Measurements from ENCODE around the gene CTIF.

The CTIF gene

DNA sequence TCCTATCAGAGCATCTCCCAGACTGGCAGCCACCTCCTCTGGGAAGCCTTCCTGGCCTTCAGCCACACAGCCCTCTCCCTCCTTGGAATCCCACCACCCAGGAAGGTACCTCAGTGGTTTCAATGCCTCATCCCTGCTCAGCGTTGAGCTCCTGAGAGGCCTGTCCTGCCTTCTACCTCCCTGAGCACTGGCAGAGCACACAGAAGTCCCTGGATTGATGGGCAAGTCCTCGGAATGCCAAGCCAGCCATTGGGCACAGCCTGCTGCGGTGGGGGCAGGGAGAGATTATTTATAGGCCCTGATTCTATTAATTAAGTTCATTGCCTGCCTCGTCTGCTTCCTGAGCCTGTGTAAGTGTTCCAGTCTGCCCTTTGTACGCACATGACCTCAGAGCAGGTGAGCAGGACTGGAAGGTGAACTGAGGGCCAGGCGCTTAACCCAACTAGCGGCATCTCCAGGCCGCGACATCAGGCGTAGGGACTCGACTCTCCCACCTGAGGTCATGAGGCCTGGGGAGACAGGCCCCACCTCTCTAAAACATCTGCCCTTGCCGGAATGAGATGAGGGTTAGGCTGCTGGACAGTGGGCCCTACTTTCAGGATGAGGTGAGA is 348.6 kb downstream of the CTIF start:
- DNase-seq (ENCODE audit: low read depth): no peak

- no peak for DNase-seq (ENCODE audit: low read depth)
Measured at GRCh38 chr18:48887905-48888772, 349.3 kb downstream of the CTIF start.

DNA sequence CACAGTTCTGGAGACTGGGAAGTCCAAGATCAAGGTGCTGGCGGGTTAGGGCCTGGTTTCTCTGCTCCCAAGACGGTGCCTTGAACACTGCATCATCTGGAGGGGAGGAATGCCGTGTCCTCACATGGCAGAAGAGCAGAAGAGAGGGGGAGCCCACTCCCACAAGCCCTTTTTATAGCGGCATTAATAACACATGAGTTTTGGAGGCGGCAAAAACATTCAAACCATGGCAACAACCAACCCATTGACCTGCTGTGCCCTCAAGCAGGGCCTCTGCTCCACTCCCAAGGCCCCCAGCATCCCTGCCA is 349.9 kb downstream of the CTIF start:
- DNase-seq (ENCODE audit: low read depth): no peak

DNA sequence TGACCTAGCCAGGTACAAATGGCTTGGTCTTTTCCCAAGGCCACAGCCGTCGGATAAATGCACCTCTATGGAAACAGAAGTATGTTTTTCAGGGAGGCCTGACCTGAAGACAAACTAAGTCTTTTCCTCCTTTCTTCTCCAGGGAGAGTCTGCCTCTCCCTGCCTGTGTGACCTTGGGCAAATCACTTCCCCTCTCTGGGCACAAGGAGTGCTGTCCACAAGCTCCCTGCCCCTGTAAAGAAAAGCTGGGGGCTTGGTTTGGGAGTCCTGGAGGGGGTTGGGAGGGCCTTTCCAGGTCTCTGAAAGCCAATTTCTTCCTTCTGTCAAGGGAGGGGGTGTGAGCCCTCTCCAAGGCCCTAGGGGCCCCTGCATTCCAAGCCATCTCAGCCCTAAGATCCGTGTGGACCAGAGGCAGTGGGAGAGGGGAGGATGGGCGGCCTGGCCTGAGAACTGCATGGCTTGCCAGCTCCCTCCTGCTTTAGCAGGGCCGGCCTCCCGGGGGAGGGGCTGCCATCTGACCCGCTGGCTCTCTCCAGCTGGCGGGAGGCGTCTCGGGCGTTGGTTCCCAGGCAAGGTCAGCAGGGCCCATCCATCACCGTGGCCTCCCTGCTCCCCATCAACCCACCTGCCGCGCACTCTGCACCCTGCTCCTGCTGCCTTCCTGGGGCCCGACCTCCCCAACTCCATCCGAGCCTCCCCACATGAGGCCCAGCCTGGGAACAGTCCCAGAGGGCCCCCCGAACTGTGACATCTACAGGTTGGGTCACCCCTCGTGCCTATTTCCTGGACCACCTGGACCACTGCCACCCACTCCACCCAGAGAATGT is 350.5 kb downstream of the CTIF start:
- no peak for DNase-seq (ENCODE audit: low read depth)

GRCh38 chr18:48889981-48890762 is 351.3 kb downstream of the CTIF start:
- DNase-seq (ENCODE audit: low read depth): no peak

- no peak for DNase-seq (ENCODE audit: low read depth)
Measured at GRCh38 chr18:48891721-48892120, 352.9 kb downstream of the CTIF start.

DNA sequence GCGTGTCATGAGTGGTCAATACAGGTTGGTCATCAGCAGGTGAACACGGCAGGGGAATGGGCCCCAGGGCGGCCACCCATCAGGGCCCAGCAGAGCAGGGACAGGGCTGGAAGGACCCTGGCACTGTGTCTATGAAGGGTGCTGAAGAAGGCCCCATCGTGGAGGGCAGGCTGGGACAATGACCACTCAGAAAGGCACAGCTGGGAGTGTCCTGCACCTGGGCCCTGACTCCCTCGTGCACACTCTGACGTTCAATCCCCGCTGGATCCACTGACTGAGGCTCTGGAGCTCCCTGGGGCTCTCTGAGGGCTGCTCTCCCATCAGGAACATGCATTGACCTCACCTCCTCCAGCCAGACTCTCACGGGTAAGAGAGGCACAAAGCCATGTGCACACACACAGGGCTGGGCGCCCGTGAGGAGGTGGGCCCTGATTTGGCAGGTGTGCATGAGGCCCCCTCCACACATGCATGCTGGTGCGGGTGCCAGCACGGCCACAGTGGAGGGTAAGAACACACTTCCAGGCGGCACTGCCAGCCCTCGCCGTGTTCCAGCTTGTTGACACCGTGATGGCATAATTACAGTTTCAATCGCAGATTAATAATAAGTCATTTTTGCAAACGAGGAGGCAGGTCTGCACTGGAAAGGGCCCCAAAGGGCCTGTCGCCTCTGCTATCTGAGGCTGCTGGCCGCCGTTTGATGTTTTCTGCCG is 353.5 kb downstream of the CTIF start:
- DNase-seq (ENCODE audit: low read depth): no peak

GRCh38 chr18:48893061-48893607 is 354.3 kb downstream of the CTIF start:
- DNase-seq (ENCODE audit: low read depth): no peak

DNA sequence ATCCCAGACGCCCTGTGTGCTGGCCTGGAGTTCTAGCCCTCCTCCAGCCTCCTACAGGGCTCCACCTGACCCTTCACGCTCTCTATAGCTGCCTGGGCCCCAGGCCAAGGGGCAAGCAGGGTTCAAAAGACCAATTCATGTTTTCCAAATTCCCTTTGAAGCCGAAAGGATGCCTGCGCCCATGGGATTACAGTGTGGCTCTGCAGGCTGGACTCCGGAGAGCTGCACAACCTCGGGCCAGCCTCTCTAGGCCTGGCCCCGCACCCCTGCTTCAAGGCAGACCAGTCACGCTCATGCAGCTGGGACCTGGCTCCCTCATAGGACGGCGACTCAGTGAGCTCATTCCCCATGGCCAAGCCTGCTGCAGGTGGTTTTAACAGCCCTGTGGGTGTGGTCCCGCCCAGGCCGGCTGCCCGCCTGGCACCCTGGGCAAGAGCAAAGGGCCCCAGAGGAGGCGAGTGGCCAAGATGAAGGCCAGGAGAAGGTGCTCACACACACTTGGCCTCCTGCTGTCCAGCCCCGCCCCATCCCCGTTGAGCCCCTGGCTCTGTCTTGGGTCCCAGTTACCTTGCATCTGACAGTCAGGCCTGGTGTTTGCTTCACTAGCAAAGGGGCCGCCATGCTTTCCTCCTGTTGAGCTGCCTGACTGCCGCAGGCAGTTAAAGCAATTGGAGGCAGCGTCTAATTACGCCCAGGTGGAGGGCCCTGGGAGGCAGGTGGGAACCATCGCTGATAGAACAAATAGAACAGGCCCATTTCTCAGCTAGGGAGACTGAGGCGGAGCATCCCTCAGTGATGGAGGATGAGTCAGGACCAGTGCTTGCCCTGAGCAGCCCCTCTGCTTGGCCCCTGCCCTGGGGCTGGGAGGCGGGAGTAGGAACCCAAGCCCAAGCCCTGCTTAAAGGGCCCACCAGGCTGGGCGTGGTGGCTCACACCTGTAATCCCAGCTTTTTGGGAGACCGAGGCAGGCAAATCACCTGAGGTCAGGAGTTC is 355.1 kb downstream of the CTIF start:
- DNase-seq (ENCODE audit: low read depth): no peak

DNA sequence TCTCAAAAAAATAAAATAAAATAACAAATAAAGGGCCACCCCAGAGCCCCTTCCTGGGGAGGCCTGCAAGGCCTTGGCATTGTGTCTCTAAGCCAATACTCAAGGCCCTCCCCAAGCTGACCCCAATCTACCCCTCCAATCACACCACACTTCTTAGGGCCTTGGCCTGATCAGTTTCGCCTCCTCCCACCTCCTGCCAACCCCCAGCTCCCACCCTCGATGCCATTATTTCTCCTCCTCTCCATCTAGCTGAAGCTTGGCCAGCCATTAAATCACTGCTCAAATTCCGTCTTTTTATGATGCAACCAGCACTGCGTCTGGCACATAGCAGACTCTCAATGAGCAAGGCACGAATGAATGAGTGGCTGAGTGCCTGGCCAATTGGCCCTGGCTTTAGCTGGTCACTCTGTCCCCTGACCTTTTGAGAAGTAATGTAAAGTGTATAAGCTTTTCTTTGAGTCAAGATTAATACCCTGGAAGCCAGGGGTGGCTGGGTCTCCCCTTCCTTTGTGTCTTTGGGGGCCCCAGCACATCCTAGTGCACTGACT is 356.0 kb downstream of the CTIF start:
- DNase-seq (ENCODE audit: low read depth): no peak

GRCh38 chr18:48896326-48896874 is 357.6 kb downstream of the CTIF start:
- no peak for DNase-seq (ENCODE audit: low read depth)

DNA sequence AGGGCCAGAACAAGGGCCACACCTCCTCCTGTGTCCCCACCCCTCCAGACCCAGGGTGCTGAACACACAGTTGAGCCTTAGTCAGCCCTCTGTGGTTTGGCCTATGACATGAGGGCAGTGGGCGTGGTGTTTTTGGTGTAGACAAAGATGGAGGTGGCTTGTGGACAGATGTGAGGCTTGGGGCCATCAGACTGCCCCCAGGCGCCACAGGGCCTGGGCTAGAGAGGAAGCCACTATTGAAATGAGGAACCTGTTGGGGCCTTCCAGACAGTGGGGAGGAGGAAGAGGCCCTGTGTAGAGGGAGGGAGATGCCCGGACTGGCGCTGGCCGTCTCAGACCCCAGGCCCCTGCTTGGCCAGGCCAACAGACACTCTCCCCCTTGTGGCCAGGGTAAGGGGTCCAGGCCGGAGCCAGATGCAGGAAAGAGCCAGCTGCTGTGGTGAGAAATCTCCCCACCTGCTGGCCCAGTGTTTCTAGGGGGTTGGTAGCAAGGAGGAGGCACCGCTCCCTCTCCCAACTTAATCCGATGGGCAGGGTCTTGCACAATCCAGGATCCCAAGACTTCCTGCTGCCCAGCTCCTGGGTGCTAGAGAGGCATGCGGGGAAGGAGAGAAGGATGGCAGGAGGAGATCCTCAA is 358.2 kb downstream of the CTIF start:
- DNase-seq (ENCODE audit: low read depth): no peak

GRCh38 chr18:48897531-48897930 is 358.7 kb downstream of the CTIF start:
- no peak for DNase-seq (ENCODE audit: low read depth)

- no peak for DNase-seq (ENCODE audit: low read depth)
Measured at GRCh38 chr18:48898521-48898920, 359.7 kb downstream of the CTIF start.

- no peak for DNase-seq (ENCODE audit: low read depth)
Measured at GRCh38 chr18:48899558-48900174, 360.8 kb downstream of the CTIF start.

GRCh38 chr18:48900469-48900868 is 361.6 kb downstream of the CTIF start:
- DNase-seq (ENCODE audit: low read depth): no peak

DNA sequence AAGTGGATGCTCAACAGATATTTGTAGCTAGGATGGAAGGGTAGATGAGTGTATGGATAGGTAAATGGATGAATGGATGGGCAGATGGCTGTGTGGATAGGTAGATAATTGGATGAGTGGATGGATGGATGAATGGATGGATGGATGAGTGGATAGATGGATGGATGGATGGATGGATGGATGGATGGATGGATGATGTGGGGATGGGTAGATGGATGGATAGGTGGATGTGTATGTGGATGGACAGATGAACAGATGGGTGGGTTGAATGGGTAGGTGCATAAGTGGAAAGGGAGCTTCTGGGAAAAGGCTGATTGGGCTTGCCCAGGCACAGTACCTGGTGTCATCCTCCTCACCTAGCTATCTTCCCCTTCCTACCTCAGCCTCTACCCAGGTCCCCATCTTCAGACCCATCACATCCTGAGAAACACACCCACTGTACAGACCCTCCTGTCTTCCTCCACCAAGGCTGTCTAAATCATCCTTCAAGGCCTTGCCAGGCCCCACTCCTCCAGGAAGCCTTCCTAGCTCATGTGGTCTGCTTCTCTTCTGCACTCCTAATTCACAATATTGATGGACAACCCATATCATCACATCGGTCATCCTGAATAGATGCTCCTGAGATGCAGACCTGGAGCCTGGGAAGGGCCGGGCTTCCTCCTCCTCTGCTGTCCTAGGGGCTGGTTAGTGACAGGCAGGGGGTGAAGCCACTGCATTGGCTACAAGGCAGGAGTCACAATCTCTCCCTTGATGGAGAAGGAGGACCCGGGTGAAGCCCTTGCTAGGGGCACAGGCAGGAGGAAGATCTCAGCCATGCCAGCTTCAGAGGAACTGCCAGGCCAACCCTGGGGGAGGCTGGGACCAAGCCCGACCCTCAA is 362.6 kb downstream of the CTIF start:
- DNase-seq (ENCODE audit: low read depth): no peak
